Inflammatory macrophage (primary cell): Measurements from ENCODE around the gene TCF7L1.
"Not testable (repeated sequence)": the region's sequence is repeated elsewhere in the genome, so short reads cannot be mapped to it uniquely, and the experiment has no call there.

Experiments
- DNase-seq, 2 donors: peaks; one replicate each; pipeline ENCODE4 v3.0.0-alpha.2; 2020 to 2022
- total RNA-seq, 18 experiments: gene quantifications; one replicate each; lab custom pipeline; 2026; ENCODE audit warnings: mixed read lengths in 6 of 18, inconsistent platforms in 2 of 18; lab: John Stamatoyannopoulos, UW

TCF7L1 gene
- total RNA-seq, result 0 to 2.7 (median 0.13) reads per million in 18 experiments

- peak; percentile 24 to 30 for DNase-seq
Observed at GRCh38 chr2:85132834-85133637, at the start of gene TCF7L1. Gene TCF7L1, plus strand, starts transcription at chr2:85133392. Its CDS starts 293 bp downstream, at chr2:85133685.

GRCh38 chr2:85085563-85085962 is 47.6 kb upstream of the TCF7L1 start:
- no peak for DNase-seq

- no peak for DNase-seq
Observed at GRCh38 chr2:85087541-85087940, 45.7 kb upstream of the TCF7L1 start.

GRCh38 chr2:85088921-85089320 is 44.3 kb upstream of the TCF7L1 start:
- DNase-seq, result no peak

- DNase-seq, result no peak
Observed at GRCh38 chr2:85089585-85089984, 43.6 kb upstream of the TCF7L1 start.

GRCh38 chr2:85091838-85092237 is 41.4 kb upstream of the TCF7L1 start:
- no peak for DNase-seq

- DNase-seq, result no peak
Observed at GRCh38 chr2:85095094-85095493, 38.1 kb upstream of the TCF7L1 start.

GRCh38 chr2:85096616-85097015 is 36.6 kb upstream of the TCF7L1 start:
- no peak for DNase-seq

- no peak for DNase-seq
Observed at GRCh38 chr2:85104228-85104627, 29.0 kb upstream of the TCF7L1 start.

- DNase-seq, result no peak
Observed at GRCh38 chr2:85106489-85107180, 26.6 kb upstream of the TCF7L1 start.

GRCh38 chr2:85110991-85111560 is 22.1 kb upstream of the TCF7L1 start:
- DNase-seq, result no peak

GRCh38 chr2:85111819-85112281 is 21.3 kb upstream of the TCF7L1 start:
- DNase-seq, result no peak

GRCh38 chr2:85112906-85113625 is 20.1 kb upstream of the TCF7L1 start:
- DNase-seq, result no peak

- no peak for DNase-seq
Observed at GRCh38 chr2:85114586-85115330, 18.4 kb upstream of the TCF7L1 start.

- DNase-seq, result no peak
Observed at GRCh38 chr2:85116207-85116606, 17.0 kb upstream of the TCF7L1 start.

- DNase-seq, result no peak
Observed at GRCh38 chr2:85119900-85120299, 13.3 kb upstream of the TCF7L1 start.

- no peak for DNase-seq
Observed at GRCh38 chr2:85120363-85120762, 12.8 kb upstream of the TCF7L1 start.

GRCh38 chr2:85126462-85126861 is 6.7 kb upstream of the TCF7L1 start:
- DNase-seq, result not testable (repeated sequence)

- DNase-seq, result no peak
Observed at GRCh38 chr2:85129861-85130260, 3.3 kb upstream of the TCF7L1 start.

GRCh38 chr2:85130407-85130806 is 2.8 kb upstream of the TCF7L1 start:
- no peak for DNase-seq

GRCh38 chr2:85131116-85131515 is 2.1 kb upstream of the TCF7L1 start:
- peak; percentile 13 to 43 for DNase-seq

- DNase-seq, result no peak
Observed at GRCh38 chr2:85132397-85132796, 795 bp upstream of the TCF7L1 start.
